Choroid plexus epithelial cell (primary cell): ENCODE data around the gene LHX3.

Source experiments
- DNase-seq: peaks from one replicate; pipeline ENCODE4 v3.0.0-alpha.2; 2010; ENCODE audit warnings: low read depth
- H3K4me3 ChIP-seq: 2 replicates; pipeline ENCODE4 v1.5.1; 2011; ENCODE audit warnings: low read depth, mild to moderate bottlenecking, control low read depth, low read length, moderate library complexity
- CTCF ChIP-seq: conservative IDR thresholded peaks from 2 replicates; pipeline ENCODE4 v1.5.1; 2011; ENCODE audit warnings: low read depth, mild to moderate bottlenecking, control low read depth, inconsistent platforms, low read length, moderate library complexity

The LHX3 gene

GRCh38 chr9:136230365-136230764 lies 25.4 kb upstream of the LHX3 start:
- no peak for TF ChIP-seq CTCF
- no peak overlapping the region for H3K4me3 ChIP-seq
- no peak for DNase-seq

GRCh38 chr9:136229096-136230065 lies 24.5 kb upstream of the LHX3 start:
- no peak for TF ChIP-seq CTCF
- DNase-seq, result no peak
- H3K4me3 ChIP-seq, result no peak overlapping the region

GRCh38 chr9:136228107-136228875 lies 23.4 kb upstream of the LHX3 start:
- TF ChIP-seq CTCF, result no peak
- no peak overlapping the region for H3K4me3 ChIP-seq
- DNase-seq, result peak; percentile 58

- no peak for DNase-seq
- H3K4me3 ChIP-seq, result no peak overlapping the region
- TF ChIP-seq CTCF, result no peak
Measured at GRCh38 chr9:136226680-136227407, 21.9 kb upstream of the LHX3 start.

GRCh38 chr9:136225748-136226679 lies 21.1 kb upstream of the LHX3 start:
- DNase-seq, result peak; percentile 64

More at GRCh38 chr9:136225748-136226679, 21.1 kb upstream of the LHX3 start:
- no peak overlapping the region for H3K4me3 ChIP-seq
- TF ChIP-seq CTCF, result peak; percentile 94
